Measurements from ENCODE around the gene PPM1K.

PPM1K gene

GRCh38 chr4:88244816-88245579, 39.4 kb downstream of the PPM1K start:
- Histone ChIP-seq H3K36me3 (ENCODE audit: low read length) (no peaks in the 10 kb centered on the region), H3K4me3 (ENCODE audit: insufficient read depth, low read length, poor library complexity, severe bottlenecking) (no peak overlapping the region), H4K20me1 (ENCODE audit: low read depth, low read length) (no peaks in the 10 kb centered on the region), H3K9me2 (replicated peaks; ENCODE audit: insufficient read depth, low read length) (no peaks in the 10 kb centered on the region), H3K79me2 (ENCODE audit: insufficient read depth, low read length) (no peaks in the 10 kb centered on the region), H3K27me3 (ENCODE audit: low read length) (no peaks in the 10 kb centered on the region), H3K9ac (ENCODE audit: low read length) (no peak overlapping the region), H3K9me3 (ENCODE audit: insufficient read depth, low read length) (no peaks in the 10 kb centered on the region), H3K4me2 (ENCODE audit: low read depth, low read length, poor library complexity, severe bottlenecking) (no peak overlapping the region), H3F3A (ENCODE audit: insufficient read depth) (no peaks in the 10 kb centered on the region), H3K27ac (ENCODE audit: low read depth, low read length) (no peak overlapping the region), H2AFZ (ENCODE audit: low read depth, low read length, severe bottlenecking) (no peak overlapping the region)
- TF ChIP-seq EZH2phosphoT487 (conservative IDR thresholded peaks at IDR 0.05; ENCODE audit: low read length): no peak
- TF ChIP-seq, protein P1, sequence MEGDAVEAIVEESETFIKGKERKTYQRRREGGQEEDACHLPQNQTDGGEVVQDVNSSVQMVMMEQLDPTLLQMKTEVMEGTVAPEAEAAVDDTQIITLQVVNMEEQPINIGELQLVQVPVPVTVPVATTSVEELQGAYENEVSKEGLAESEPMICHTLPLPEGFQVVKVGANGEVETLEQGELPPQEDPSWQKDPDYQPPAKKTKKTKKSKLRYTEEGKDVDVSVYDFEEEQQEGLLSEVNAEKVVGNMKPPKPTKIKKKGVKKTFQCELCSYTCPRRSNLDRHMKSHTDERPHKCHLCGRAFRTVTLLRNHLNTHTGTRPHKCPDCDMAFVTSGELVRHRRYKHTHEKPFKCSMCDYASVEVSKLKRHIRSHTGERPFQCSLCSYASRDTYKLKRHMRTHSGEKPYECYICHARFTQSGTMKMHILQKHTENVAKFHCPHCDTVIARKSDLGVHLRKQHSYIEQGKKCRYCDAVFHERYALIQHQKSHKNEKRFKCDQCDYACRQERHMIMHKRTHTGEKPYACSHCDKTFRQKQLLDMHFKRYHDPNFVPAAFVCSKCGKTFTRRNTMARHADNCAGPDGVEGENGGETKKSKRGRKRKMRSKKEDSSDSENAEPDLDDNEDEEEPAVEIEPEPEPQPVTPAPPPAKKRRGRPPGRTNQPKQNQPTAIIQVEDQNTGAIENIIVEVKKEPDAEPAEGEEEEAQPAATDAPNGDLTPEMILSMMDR (IDR thresholded peaks at IDR 0.05; ENCODE audit: insufficient read depth, low read length, poor library complexity, severe bottlenecking): no peak

GRCh38 chr4:88244056-88244455, 40.3 kb downstream of the PPM1K start:
- no peak for TF ChIP-seq EZH2phosphoT487 (conservative IDR thresholded peaks at IDR 0.05; ENCODE audit: low read length)
- TF ChIP-seq, protein P1 (IDR thresholded peaks at IDR 0.05; ENCODE audit: insufficient read depth, low read length, poor library complexity, severe bottlenecking): no peak
- Histone ChIP-seq H3K9ac (ENCODE audit: low read length) (no peak overlapping the region), H3K36me3 (ENCODE audit: low read length) (no peaks in the 10 kb centered on the region), H3K27ac (ENCODE audit: low read depth, low read length) (no peak overlapping the region), H3K9me2 (replicated peaks; ENCODE audit: insufficient read depth, low read length) (no peaks in the 10 kb centered on the region), H3F3A (ENCODE audit: insufficient read depth) (no peaks in the 10 kb centered on the region), H4K20me1 (ENCODE audit: low read depth, low read length) (no peaks in the 10 kb centered on the region), H3K27me3 (ENCODE audit: low read length) (no peaks in the 10 kb centered on the region), H3K79me2 (ENCODE audit: insufficient read depth, low read length) (no peaks in the 10 kb centered on the region), H3K4me2 (ENCODE audit: low read depth, low read length, poor library complexity, severe bottlenecking) (no peak overlapping the region), H2AFZ (ENCODE audit: low read depth, low read length, severe bottlenecking) (no peak overlapping the region), H3K9me3 (ENCODE audit: insufficient read depth, low read length) (no peaks in the 10 kb centered on the region), H3K4me3 (ENCODE audit: insufficient read depth, low read length, poor library complexity, severe bottlenecking) (no peak overlapping the region)

- TF ChIP-seq, protein P1 (IDR thresholded peaks at IDR 0.05; ENCODE audit: insufficient read depth, low read length, poor library complexity, severe bottlenecking): no peak
- TF ChIP-seq EZH2phosphoT487 (conservative IDR thresholded peaks at IDR 0.05; ENCODE audit: low read length): no peak
- no peak overlapping the region for H3K4me3 ChIP-seq (ENCODE audit: insufficient read depth, low read length, poor library complexity, severe bottlenecking)
These were observed 42.2 kb downstream of the PPM1K start for GRCh38 chr4:88242144-88242543.

More at GRCh38 chr4:88242144-88242543, 42.2 kb downstream of the PPM1K start:
- Histone ChIP-seq H3F3A (ENCODE audit: insufficient read depth) (no peaks in the 10 kb centered on the region), H3K27ac (ENCODE audit: low read depth, low read length) (no peak overlapping the region), H3K9ac (ENCODE audit: low read length) (no peak overlapping the region), H3K9me3 (ENCODE audit: insufficient read depth, low read length) (no peaks in the 10 kb centered on the region), H3K27me3 (ENCODE audit: low read length) (no peaks in the 10 kb centered on the region), H4K20me1 (ENCODE audit: low read depth, low read length) (no peaks in the 10 kb centered on the region), H3K9me2 (replicated peaks; ENCODE audit: insufficient read depth, low read length) (no peaks in the 10 kb centered on the region), H3K4me2 (ENCODE audit: low read depth, low read length, poor library complexity, severe bottlenecking) (no peak overlapping the region), H2AFZ (ENCODE audit: low read depth, low read length, severe bottlenecking) (no peak overlapping the region), H3K79me2 (ENCODE audit: insufficient read depth, low read length) (no peaks in the 10 kb centered on the region), H3K36me3 (ENCODE audit: low read length) (no peaks in the 10 kb centered on the region)

All from SU-DHL-6 (cell line).